AG09309 (cell line): ENCODE measurements around the gene DISC1.

Experiments used
- DNase-seq: peaks from one replicate; pipeline ENCODE4 v3.0.0-alpha.2; 2010; ENCODE audit warnings: low read depth
- H3K4me3 ChIP-seq: 2 replicates; pipeline ENCODE4 v1.5.1; 2011; ENCODE audit warnings: mild to moderate bottlenecking, low read depth, low read length, moderate library complexity; ENCODE audit not compliant: control insufficient read depth
- CTCF ChIP-seq: IDR thresholded peaks from 2 replicates; pipeline ENCODE4 v1.5.1; 2011; ENCODE audit warnings: mild to moderate bottlenecking, low read depth, low read length, inconsistent platforms; ENCODE audit not compliant: insufficient read depth, control insufficient read depth; ENCODE audit errors: missing control alignments

DISC1 gene

DNA sequence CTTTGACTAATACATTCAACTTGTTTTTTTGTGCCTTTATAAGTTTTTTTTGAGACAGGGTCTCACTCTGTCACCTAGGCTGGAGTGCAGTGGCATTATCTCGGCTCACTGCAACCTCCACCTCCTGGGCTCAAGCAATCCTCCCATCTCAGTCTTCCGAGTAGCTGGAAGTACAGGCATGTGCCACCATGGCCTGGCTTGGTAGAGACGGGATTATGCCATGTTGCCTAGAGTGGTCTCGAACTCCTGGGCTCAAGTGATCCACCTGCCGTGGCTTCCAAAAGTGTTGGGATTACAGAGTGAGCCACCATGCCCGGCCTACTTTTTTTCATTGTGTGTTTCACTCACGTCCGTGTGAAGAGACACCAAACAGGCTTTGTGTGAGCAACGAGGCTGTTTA, 202.7 kb downstream of the DISC1 start:
- TF ChIP-seq CTCF, result no peak
- DNase-seq, result no peak
- no peak overlapping the region for H3K4me3 ChIP-seq

- H3K4me3 ChIP-seq, result no peak overlapping the region
- no peak for DNase-seq
- TF ChIP-seq CTCF, result no peak
These were observed 209.8 kb downstream of the DISC1 start for GRCh38 chr1:231836227-231836893.

- no peak overlapping the region for H3K4me3 ChIP-seq
- TF ChIP-seq CTCF, result no peak
- DNase-seq, result no peak
These were observed 211.9 kb downstream of the DISC1 start for GRCh38 chr1:231838521-231838920.

DNA sequence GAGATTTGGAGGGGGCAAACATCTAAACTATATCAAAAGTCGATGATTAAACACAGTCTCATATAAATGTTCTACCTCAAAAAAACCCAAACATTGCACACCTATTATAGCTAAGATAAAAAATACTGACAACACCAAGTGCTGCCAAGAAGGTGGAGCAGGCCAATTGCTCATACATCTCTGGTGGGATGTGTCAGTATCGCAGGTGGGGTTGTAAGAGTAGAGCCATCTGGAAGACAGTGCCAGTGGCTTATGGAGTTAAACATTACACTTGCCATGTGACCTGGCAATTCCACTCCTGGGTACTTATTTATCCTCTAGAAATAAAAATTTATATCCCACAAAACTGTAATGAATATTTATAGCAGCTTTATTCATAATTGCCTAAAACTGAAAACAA, 213.4 kb downstream of the DISC1 start:
- no peak overlapping the region for H3K4me3 ChIP-seq
- DNase-seq, result no peak
- TF ChIP-seq CTCF, result no peak

DNA sequence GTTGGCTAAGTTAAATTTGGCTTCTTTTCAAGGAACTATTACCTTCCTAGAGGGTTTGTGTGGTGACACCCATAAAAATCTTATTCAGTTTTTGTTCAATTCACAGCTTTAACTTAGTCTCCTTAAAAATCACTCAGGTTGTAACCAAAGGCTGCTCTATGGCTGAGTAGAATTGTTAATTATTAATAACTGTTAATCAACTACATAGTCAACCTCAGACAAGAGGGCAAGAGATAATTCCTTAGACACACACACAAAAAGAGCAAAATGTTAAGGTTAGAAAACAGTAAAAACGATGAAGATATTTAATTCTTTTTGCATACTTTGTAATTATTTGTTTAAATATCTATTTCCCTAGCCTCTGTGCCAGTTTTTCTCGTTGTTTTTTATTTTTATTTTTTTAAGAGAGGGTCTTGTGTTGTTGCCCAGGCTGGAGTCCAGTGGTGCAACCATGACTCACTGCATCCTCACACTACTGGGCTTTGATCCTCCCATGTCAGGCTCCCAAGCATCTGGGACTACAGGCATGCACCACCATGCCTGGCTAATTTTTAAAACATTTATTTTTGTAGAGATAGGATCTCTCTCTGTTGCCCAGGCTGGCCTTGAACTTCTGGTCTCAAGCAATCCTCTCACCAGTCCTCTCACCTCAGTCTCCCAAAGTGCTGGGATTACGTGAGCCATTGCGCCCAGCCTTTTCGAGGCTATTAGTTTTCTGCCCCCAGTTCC, 215.2 kb downstream of the DISC1 start:
- no peak for DNase-seq
- no peak overlapping the region for H3K4me3 ChIP-seq
- no peak for TF ChIP-seq CTCF

DNA sequence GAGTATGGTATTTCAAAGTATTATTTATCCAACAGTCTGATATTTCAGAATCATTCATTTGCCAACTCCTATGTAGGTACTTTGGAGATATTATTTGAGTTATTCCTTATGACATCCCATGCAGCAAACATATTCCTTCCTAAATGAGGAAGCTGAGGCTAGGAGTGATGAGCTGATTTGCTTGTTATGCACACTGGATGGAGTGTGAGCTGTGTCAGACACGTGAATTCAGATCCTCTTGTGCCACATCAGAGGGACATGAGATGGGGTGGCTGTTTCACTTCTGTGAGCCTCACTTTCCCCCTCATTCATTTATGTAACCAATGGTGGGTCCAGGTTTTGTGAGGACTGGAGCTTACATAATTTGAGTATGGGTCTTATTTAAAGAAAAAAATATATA, 215.9 kb downstream of the DISC1 start:
- no peak for TF ChIP-seq CTCF
- DNase-seq, result no peak
- no peak overlapping the region for H3K4me3 ChIP-seq
